Measurements from ENCODE around the gene RAD54L. TPM values are rescaled to one million over a fixed set of nuclear protein-coding genes. Genes with fewer than 3 reads are reported as not detected.
"Not testable (repeated sequence)": the region's sequence is repeated elsewhere in the genome, so short reads cannot be mapped to it uniquely, and the experiment has no call there.

The RAD54L gene
- total RNA-seq, 2 experiments from 2014 or later, result 47.9 to 50.8 TPM

DNA sequence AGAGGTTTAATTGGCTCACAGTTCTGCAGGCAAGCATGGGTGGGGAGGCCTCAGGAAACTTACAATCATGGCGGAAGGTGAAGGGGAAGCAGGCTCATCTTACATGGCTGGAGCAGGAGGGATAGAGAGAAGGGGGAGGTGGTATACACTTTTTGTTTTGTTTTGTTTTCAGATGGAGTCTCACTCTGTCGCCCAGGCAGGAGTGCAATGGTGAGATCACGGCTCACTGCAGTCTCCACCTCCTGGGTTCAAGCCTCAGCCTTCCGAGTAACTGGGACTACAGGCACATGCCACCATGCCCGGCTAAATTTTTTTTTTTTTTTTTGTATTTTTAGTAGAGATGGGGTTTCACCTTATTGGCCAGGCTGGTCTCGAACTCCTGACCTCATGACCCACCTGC lies 74.6 kb downstream of the RAD54L start:
- not testable (repeated sequence) for H3K4me1 Mint-ChIP-seq, H3K27ac Mint-ChIP-seq
- POLR2A ChIA-PET, result interaction anchor here (0.6 kb wide), 1 partner anchor 714 kb away, joined by 3 read pairs; no protein-coding TSS in a partner anchor

DNA sequence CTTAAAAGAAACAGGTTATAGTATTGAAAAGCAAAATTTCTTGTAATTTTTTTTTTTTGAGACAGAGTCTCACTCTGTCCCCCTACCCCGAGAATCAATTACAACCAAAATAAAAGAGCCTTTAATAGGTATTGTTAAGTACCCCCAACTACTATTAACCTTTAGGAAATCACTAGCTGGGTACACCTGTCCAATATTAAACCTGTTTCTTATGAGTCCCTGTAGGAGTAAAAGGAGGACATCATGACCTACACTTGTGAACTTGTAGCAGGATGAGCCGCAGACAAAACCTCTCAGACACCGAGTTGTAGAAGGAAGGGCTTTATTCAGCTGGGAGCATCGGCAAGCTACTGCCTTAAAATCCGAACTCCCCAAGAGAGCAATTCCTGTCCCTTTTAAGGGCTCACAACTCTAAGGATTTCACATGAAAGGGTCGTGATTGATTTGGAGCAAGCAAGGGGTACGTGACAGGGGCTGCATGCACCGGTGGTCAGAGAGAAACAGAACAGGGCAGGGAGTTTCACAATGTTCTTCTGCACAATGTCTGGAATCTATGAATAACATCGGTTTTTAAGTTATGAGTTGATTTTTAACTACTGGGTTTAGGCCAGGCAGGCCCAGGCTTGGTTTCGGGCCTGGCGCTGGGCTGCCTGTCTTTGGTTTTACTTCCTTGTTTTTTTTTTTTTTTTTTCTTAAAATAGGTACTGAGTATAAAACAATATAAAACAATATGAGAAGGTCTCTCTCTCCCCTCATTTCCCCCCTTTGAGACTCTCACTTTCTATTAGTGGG lies 77.9 kb downstream of the RAD54L start:
- ATAC-seq (ENCODE audit: low read depth); H3K27me3 Mint-ChIP-seq; DNase-seq; H3K27ac Mint-ChIP-seq; H3K36me3 Mint-ChIP-seq; H3K9me3 Mint-ChIP-seq; H3K4me3 Mint-ChIP-seq; H3K4me1 Mint-ChIP-seq: not testable (repeated sequence)
- POLR2A ChIA-PET, result interaction anchor here (0.5 kb wide), 1 partner anchor 11 kb away, joined by 3 read pairs; no protein-coding TSS in a partner anchor

More for the DNA sequence above, 74.6 kb downstream of the RAD54L start:
- not testable (repeated sequence) for H3K36me3 Mint-ChIP-seq; ATAC-seq (ENCODE audit: low read depth); H3K4me3 Mint-ChIP-seq; H3K9me3 Mint-ChIP-seq; DNase-seq; H3K27me3 Mint-ChIP-seq

Other genes starting within 250 kb of the RAD54L start
- gene PIK3R3, start 115.1 kb upstream of the RAD54L start, total RNA-seq, result 1 to 10 TPM; 3.4 to 3.7 TPM
- not detected for gene TSPAN1, start 72.7 kb upstream of the RAD54L start, total RNA-seq
- gene P3R3URF, start 71.3 kb upstream of the RAD54L start, total RNA-seq, result not detected
- 10 to 100 TPM; 32.7 to 34.3 TPM for gene POMGNT1, start 49.3 kb upstream of the RAD54L start, total RNA-seq
- under 1 TPM; 0.20 to 0.36 TPM for gene LURAP1, start 44.4 kb upstream of the RAD54L start, total RNA-seq
- 10 to 100 TPM; 36.8 to 38.8 TPM for gene LRRC41, start 55.9 kb downstream of the RAD54L start, total RNA-seq
- 100 to 1,000 TPM; 250 to 260 TPM for gene UQCRH, start 55.9 kb downstream of the RAD54L start, total RNA-seq
- 10 to 100 TPM; 23.2 to 24.9 TPM for gene NSUN4, start 93.0 kb downstream of the RAD54L start, total RNA-seq
- gene FAAH, start 146.6 kb downstream of the RAD54L start, total RNA-seq, result 1 to 10 TPM; 5.3 to 6.9 TPM
- gene DMBX1, start 242.1 kb downstream of the RAD54L start, total RNA-seq, result under 1 TPM in 1 of 2 experiments, not detected in 1; 0.11 TPM

All from activated naive CD8-positive, alpha-beta T cell treated with anti-CD3 and anti-CD28 coated beads, Interleukin-2, amount 10 ng/mL, durations not matched to agents 7 days and 5 days (primary cell).